T-helper 1 cell (primary cell): ENCODE results near the gene PRKAB1.
"Not testable (repeated sequence)": the region's sequence is repeated elsewhere in the genome, so short reads cannot be mapped to it uniquely, and the experiment has no call there.

Source experiments
- DNase-seq, 5 donors: peaks; one replicate each; pipeline ENCODE4 v3.0.0-alpha.2; 2012 to 2020

PRKAB1 gene

GRCh38 chr12:119685375-119685774 is 17.4 kb downstream of the PRKAB1 start:
- DNase-seq: no peak

- DNase-seq: no peak
Observed at GRCh38 chr12:119686355-119686754, 18.4 kb downstream of the PRKAB1 start.

DNA sequence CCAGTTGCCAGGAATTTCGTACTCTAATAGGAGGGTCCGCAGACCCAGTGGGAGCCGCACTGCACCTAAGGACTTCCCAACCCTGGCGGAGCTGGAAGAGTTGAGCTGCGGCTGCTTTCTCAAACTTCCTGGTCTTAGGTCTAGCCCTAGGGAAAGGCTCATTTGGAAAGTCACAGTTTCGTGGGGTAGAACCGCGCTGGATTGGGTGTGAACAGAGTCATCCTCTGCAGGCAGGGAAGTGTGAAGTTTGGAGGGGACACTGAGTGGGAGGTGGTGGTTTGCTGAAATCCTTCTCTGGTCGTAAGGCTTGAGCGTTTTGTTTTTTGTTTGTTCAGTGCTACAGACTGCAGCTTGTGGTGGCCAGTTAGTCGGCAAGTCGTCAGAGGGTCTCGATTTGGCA is 18.8 kb downstream of the PRKAB1 start:
- no peak for DNase-seq

GRCh38 chr12:119687406-119687805 is 19.5 kb downstream of the PRKAB1 start:
- DNase-seq: no peak

- DNase-seq: no peak
Observed at GRCh38 chr12:119687879-119688278, 19.9 kb downstream of the PRKAB1 start.

- DNase-seq: no peak
Observed at GRCh38 chr12:119689935-119690500, 22.1 kb downstream of the PRKAB1 start.

DNA sequence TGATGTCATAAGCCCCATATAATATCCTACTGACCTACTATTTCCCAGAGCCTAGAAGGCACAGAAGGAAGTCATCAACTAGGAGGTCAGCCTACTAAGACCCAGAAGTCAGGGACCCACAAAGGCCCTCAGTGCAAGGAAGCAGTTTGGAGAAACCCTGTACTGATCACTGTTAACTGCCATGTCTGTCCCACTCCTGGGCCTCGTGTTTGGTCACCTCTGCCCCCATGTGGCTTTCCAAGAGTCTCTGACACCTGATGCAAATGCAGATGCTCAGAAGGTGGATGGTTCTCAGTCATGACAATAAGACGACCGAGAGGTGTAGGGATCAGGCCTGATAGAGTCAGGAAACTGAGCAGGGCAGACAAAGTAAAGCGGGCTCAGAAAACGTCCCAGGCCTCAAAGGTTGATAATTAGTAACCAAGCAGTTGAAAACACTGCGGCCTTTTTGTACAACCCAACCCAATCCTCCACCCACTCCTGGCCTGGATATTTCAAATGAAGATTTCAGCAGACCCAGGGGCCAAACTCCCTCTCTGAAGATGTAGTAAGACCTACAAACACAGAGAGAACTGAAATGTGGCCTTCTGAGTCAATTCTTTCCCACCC is 23.4 kb downstream of the PRKAB1 start:
- no peak for DNase-seq

GRCh38 chr12:119692410-119692809 is 24.5 kb downstream of the PRKAB1 start:
- DNase-seq: no peak

DNA sequence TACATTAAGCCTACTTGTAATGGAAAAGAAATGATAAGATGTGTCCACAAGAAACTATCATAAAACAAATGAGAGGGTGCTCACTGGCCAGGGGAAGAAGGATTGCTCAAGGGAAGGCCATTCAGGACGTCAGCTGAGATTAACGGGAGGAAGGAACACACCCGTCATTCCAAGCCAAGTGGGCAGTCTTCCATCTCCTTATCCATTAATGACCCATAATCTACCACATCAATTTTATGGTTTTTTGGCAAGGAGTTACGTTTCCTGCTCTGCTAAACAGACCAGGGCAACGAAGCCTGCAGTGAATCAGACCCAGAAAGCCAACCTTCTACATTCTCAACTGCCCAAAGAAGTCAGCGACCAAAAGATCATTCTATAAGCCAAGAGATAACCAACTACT is 25.1 kb downstream of the PRKAB1 start:
- DNase-seq: no peak

DNA sequence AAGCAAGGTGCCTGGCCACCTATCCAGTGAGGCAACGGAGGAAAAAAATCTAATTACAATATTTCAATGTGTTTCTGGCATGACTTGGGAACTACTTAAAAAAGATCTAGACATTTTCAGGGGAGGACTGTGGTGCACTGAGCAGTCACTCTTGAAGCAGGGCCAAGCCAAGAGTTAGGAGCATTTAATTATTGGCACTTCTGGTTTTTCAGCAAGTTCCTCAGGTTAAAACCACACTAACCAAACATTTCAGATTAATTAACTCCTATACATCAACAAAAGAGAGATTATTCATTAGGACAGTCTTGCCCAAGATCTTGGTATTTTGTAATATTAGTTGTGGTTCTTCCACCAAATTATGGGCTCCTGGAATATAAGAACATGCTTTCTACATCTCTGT is 25.6 kb downstream of the PRKAB1 start:
- no peak for DNase-seq

- DNase-seq: no peak
Observed at GRCh38 chr12:119694111-119694510, 26.2 kb downstream of the PRKAB1 start.

- no peak for DNase-seq
Observed at GRCh38 chr12:119695034-119695433, 27.1 kb downstream of the PRKAB1 start.

GRCh38 chr12:119696943-119697342 is 29.0 kb downstream of the PRKAB1 start:
- DNase-seq: no peak

GRCh38 chr12:119699199-119699760 is 31.3 kb downstream of the PRKAB1 start:
- no peak for DNase-seq

- no peak for DNase-seq
Observed at GRCh38 chr12:119700078-119700477, 32.1 kb downstream of the PRKAB1 start.

DNA sequence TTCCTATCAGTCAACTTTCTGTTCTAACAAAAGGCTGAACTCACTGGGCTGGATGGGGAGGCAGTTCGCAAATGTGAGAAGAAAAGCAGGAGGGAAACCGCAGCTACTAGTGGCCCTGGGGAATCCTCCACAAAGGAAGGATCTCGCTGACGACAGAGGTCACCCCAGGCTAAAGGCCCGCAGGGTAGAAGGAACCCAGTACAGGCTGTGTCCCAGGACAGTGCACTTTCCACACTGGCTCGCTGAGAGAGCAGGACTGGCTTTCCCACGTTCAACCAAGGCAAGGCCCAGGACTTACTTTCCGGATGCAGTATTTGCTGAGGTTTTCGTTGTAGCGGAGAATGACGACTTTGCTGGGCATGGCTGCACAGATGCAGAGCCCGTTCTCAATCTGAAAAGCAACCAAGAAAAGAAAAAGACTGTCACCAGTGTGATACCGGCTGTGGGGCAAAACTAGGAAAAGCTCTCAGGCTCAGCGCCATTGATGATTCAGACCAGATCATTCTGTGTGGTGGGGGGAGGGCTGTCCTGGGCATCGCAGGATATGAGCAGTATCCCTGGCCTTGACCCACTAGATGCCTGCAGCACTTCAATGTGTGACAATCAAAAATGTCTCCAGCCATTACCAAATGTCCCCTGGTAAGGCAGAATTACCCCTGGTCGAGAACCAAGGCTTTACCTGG is 36.3 kb downstream of the PRKAB1 start:
- DNase-seq: no peak

- no peak for DNase-seq
Observed at GRCh38 chr12:119705182-119705581, 37.2 kb downstream of the PRKAB1 start.

DNA sequence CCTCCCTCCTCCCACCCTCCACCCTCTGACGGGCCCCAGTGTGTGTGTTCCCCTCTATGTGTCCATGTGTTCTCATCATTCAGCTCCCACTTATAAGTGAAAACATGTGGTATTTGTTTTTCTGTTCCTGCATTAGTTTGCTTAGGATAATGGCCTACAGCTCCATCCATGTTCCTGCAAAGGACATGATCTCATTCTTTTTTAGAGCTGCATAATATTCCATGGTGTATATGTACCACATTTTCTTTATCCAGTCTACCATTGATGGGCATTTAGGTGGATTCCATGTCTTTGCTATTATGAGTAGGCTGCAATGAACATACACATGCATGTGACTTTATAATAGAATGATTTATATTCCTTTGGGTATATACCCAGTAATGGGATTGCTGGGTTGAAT is 38.5 kb downstream of the PRKAB1 start:
- not testable (repeated sequence) for DNase-seq

DNA sequence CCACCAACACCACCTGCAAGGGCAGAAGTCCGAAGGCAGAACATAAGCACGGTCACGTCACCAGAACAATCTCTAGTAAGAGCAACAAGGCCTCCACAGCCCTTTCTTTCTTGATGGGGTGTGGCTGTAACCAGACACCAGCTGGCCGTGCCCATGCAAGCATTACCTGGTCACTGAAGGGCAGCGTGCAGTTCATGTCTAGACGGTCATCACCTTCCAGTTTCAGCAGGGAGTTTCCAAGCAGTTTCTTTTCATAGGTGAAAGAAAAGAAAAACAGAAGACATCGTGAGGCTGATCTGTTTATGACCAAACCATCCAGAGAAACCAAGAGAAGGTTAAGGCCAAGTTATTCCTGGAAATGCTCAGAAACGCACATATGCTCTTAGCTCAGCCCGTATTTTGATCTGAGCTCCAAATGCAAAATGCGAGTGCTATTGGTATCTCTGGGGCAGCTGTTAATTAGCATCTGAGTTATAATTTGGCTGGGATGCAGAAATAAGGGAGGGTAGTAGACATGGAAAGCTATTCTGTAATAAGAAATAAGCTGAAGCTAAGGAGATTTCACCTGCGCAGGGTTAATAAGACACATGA is 42.5 kb downstream of the PRKAB1 start:
- DNase-seq: no peak

- no peak for DNase-seq
Observed at GRCh38 chr12:119710965-119711551, 43.1 kb downstream of the PRKAB1 start.

- no peak for DNase-seq
Observed at GRCh38 chr12:119711693-119712092, 43.8 kb downstream of the PRKAB1 start.

DNA sequence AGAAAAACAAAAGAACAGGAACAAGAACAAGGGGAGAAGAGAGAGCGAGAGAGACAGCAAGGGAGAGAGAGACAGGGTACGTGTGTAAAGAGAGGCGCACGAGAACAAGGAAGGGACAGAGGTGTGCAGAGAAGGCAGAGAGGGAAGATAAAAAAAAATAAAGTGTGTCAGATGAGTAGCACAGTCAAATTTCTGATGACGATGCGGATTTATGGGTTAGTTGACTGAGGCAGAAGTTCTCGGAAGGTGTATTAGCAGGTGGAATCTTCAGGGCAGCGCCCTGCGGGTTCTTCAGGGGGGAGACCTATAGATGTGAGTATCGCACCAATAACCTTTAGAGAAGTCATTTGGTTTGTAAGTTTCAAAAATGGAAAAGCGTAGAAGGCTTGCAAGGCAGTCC is 44.8 kb downstream of the PRKAB1 start:
- DNase-seq: no peak

DNA sequence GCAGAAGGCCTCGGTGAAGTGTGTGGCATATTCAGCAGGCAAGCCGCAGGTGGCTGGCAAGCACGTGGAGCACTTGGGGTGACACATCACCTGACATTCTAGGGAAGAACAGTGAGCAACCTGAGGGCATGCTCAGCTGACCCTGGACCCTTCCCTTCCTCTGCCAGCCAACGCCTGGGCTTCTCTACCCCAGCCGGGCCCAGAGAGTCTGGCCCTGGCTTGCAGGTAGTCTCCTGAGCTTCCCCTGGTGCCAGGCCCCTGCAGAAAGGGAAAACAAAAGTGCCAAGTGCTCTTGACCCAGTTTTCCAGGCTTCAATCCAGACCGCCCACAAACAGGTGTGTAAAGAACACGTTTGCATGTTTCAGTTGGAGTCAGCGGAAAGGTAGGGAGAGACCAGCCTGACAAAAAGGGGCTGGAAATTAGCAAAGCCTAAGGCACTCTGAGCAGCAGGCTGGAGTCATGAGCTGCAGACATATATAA is 45.7 kb downstream of the PRKAB1 start:
- no peak for DNase-seq
